OCI-LY1 (cell line): Measurements from ENCODE around the gene RINT1.

ENCODE experiments used
- H2AFZ ChIP-seq: fragments of 200-600 bp; sonication (generic), shearing (Covaris generic); 2 replicates; pipeline ENCODE4 v1.6.0; 2014; ENCODE audit warnings: antibody characterized with exemption, mild to moderate bottlenecking, low read length
- H3F3A ChIP-seq: fragments of 200-600 bp; sonication (generic), shearing (Covaris generic); 2 replicates; pipeline ENCODE4 v1.6.0; 2014; ENCODE audit warnings: mild to moderate bottlenecking, antibody characterized with exemption, low read length, moderate library complexity; ENCODE audit not compliant: insufficient read depth
- H3K27ac ChIP-seq: fragments of 200-600 bp; sonication (generic); 2 replicates; pipeline ENCODE4 v1.5.1; 2014; ENCODE audit warnings: low read length, mixed run types, mild to moderate bottlenecking, low read depth; ENCODE audit not compliant: poor library complexity, severe bottlenecking
- H3K27me3 ChIP-seq: fragments of 200-600 bp; sonication (generic); 2 replicates; pipeline ENCODE4 v1.6.0; 2014; ENCODE audit warnings: antibody characterized with exemption, mild to moderate bottlenecking, low read length, moderate library complexity; ENCODE audit not compliant: insufficient read depth
- H3K36me3 ChIP-seq: fragments of 200-600 bp; sonication (generic); 2 replicates; pipeline ENCODE4 v1.6.1; 2014; ENCODE audit warnings: mild to moderate bottlenecking, antibody characterized with exemption, low read length, moderate library complexity, mixed read lengths; ENCODE audit not compliant: insufficient read depth
- H3K4me1 ChIP-seq: fragments of 200-600 bp; sonication (generic); 2 replicates; pipeline ENCODE4 v1.5.1; 2014; ENCODE audit warnings: mild to moderate bottlenecking, low read length, moderate library complexity; ENCODE audit not compliant: insufficient read depth, severe bottlenecking
- H3K4me2 ChIP-seq: fragments of 200-600 bp; sonication (generic), shearing (Covaris generic); 2 replicates; pipeline ENCODE4 v1.6.1; 2014; ENCODE audit warnings: low read length
- H3K4me3 ChIP-seq: fragments of 200-600 bp; sonication (generic); 2 replicates; pipeline ENCODE4 v1.5.1; 2014; ENCODE audit warnings: low read length, low read depth, mild to moderate bottlenecking, mixed read lengths; ENCODE audit not compliant: poor library complexity, severe bottlenecking
- H3K79me2 ChIP-seq: fragments of 200-600 bp; shearing (Covaris generic); 2 replicates; pipeline ENCODE4 v1.6.1; 2016; ENCODE audit warnings: mixed run types, low read length, mixed read lengths; ENCODE audit not compliant: insufficient read depth
- H3K9ac ChIP-seq: fragments of 200-600 bp; sonication (generic), shearing (Covaris generic); 2 replicates; pipeline ENCODE4 v1.6.1; 2014; ENCODE audit warnings: mild to moderate bottlenecking, low read length, mixed read lengths
- H3K9me2 ChIP-seq: fragments of 200-600 bp; sonication (generic), shearing (Covaris generic); 2 replicates; pipeline ENCODE4 v1.6.1; 2014; ENCODE audit warnings: low read depth, mild to moderate bottlenecking, low read length, mixed read lengths
- H3K9me3 ChIP-seq: fragments of 200-600 bp; shearing (Covaris generic); 2 replicates; pipeline ENCODE4 v1.6.1; 2014; ENCODE audit warnings: low read length, mixed read lengths
- H4K20me1 ChIP-seq: fragments of 200-600 bp; sonication (generic), shearing (Covaris generic); 2 replicates; pipeline ENCODE4 v1.6.0; 2016; ENCODE audit warnings: mild to moderate bottlenecking, low read length; ENCODE audit not compliant: insufficient read depth
- CTCF ChIP-seq: fragments of 200-600 bp; sonication (generic), shearing (Covaris generic); IDR thresholded peaks from 2 replicates; pipeline ENCODE4 v1.5.1; 2017; ENCODE audit warnings: mild to moderate bottlenecking, antibody characterized with exemption, low read length, moderate library complexity, mixed read lengths
- EZH2 ChIP-seq: fragments of 200-600 bp; sonication (generic), shearing (Covaris generic); IDR thresholded peaks from 2 replicates; pipeline ENCODE4 v1.8.0; 2017; ENCODE audit warnings: borderline replicate concordance, mixed run types, mild to moderate bottlenecking, antibody characterized with exemption, low read length, moderate library complexity, mixed read lengths

RINT1 gene

GRCh38 chr7:105493196-105493922, 38.6 kb upstream of the RINT1 start:
- no peak overlapping the region for H2AFZ ChIP-seq
- H3K4me3 ChIP-seq = no peak overlapping the region
- no peaks in the 10 kb centered on the region for H3K4me1 ChIP-seq
- H3F3A ChIP-seq = no peaks in the 10 kb centered on the region; the same call in 1 of the 2 replicates
- H3K4me2 ChIP-seq = no peak overlapping the region
- no peaks in the 10 kb centered on the region for H3K9me3 ChIP-seq
- TF ChIP-seq EZH2 (no peak), CTCF (no peak)
- H3K9ac ChIP-seq = no peak overlapping the region
- no peaks in the 10 kb centered on the region for H3K27me3 ChIP-seq
- no peaks in the 10 kb centered on the region for H3K79me2 ChIP-seq
- no peak overlapping the region for H3K27ac ChIP-seq
- no peaks in the 10 kb centered on the region for H4K20me1 ChIP-seq
- no peaks in the 10 kb centered on the region for H3K9me2 ChIP-seq
- H3K36me3 ChIP-seq = peaks cover 6% of the 10 kb centered on the region; the same call in 1 of the 2 replicates

GRCh38 chr7:105493923-105494315, 38.1 kb upstream of the RINT1 start:
- no peak for TF ChIP-seq EZH2
- no peak for TF ChIP-seq CTCF
- H3K9me3 ChIP-seq = no peaks in the 10 kb centered on the region
- H3K4me2 ChIP-seq = no peak overlapping the region
- H3F3A ChIP-seq = no peaks in the 10 kb centered on the region; the same call in 1 of the 2 replicates
- no peak overlapping the region for H3K9ac ChIP-seq
- no peaks in the 10 kb centered on the region for H3K27me3 ChIP-seq
- H3K79me2 ChIP-seq = no peaks in the 10 kb centered on the region
- peaks cover 8% of the 10 kb centered on the region; the same call in 1 of the 2 replicates for H3K36me3 ChIP-seq
- no peaks in the 10 kb centered on the region for H3K9me2 ChIP-seq
- H3K27ac ChIP-seq = no peak overlapping the region
- H3K4me3 ChIP-seq = no peak overlapping the region
- H4K20me1 ChIP-seq = no peaks in the 10 kb centered on the region
- no peak overlapping the region for H2AFZ ChIP-seq
- no peaks in the 10 kb centered on the region for H3K4me1 ChIP-seq

- H3K27me3 ChIP-seq = no peaks in the 10 kb centered on the region
- H3K9me2 ChIP-seq = no peaks in the 10 kb centered on the region
- no peak overlapping the region for H2AFZ ChIP-seq
- no peaks in the 10 kb centered on the region for H3K9me3 ChIP-seq
- H3K79me2 ChIP-seq = no peaks in the 10 kb centered on the region
- no peaks in the 10 kb centered on the region for H3K4me1 ChIP-seq
- no peak overlapping the region for H3K4me3 ChIP-seq
- H3K36me3 ChIP-seq = peaks cover 29% of the 10 kb centered on the region
- no peak overlapping the region for H3K4me2 ChIP-seq
- no peaks in the 10 kb centered on the region for H4K20me1 ChIP-seq
- H3K9ac ChIP-seq = no peak overlapping the region
- H3K27ac ChIP-seq = no peak overlapping the region
- no peaks in the 10 kb centered on the region for H3F3A ChIP-seq
- TF ChIP-seq CTCF (no peak), EZH2 (no peak)
Measured at GRCh38 chr7:105496521-105496920, 35.5 kb upstream of the RINT1 start.
